ENCODE results near the gene SPIN2A. TPM values are rescaled to one million over a fixed set of nuclear protein-coding genes. Genes with fewer than 3 reads are reported as not detected.

Gene SPIN2A
- 0.16 and 0.52 TPM in 2 replicates for total RNA-seq

DNA sequence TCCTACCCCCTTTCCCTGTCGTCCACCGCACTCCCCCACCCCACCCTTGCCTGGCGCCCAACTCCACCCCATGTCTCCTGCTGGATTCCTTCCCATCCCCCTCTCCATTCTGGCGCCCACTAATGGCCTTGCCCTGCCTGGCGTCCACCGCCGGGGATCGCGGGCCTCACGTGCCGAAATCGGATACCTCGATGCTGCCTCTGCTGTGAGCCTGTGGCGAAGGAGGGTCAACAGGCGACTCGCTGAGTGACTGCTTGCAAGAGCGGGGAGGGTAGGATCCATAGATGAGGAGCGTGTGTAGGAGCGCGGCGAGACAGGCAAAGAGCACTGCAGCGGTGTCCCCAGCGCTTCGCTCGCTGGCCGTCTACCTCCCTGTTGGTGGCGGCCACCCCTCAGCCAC, at the start of gene SPIN2A:
Gene SPIN2A, minus strand, starts transcription at position 325 of the 400 bp plus-strand sequence. CDS start 800 bp downstream, outside the sequence.

GRCh38 chrX:57121162-57121755, 15.9 kb downstream of the SPIN2A start, which contains the start of gene SPIN2B:
Gene SPIN2B, minus strand, starts transcription at chrX:57121548.

Other genes starting within 250 kb of the SPIN2A start
- gene SPIN3, start 141.9 kb downstream of the SPIN2A start, total RNA-seq: 1.2 and 8.1 TPM in 2 replicates
- 3.2 and 17.5 TPM in 2 replicates for gene SPIN2B, start 15.8 kb downstream of the SPIN2A start, total RNA-seq
- 0.26 and 3.3 TPM in 2 replicates for gene FAAH2, start 149.3 kb upstream of the SPIN2A start, total RNA-seq